HG03354 (cell line): ENCODE data around the gene C12orf75.
"Not testable (repeated sequence)": the region's sequence is repeated elsewhere in the genome, so short reads cannot be mapped to it uniquely, and the experiment has no call there.

ENCODE experiments used
- ATAC-seq: cut with Tn5 transposase; IDR thresholded peaks from one replicate; pipeline ENCODE4 v1.9.1; 2021; ENCODE audit warnings: mild to moderate bottlenecking; ENCODE audit not compliant: unreplicated experiment, poor library complexity, severe bottlenecking

Gene C12orf75

DNA sequence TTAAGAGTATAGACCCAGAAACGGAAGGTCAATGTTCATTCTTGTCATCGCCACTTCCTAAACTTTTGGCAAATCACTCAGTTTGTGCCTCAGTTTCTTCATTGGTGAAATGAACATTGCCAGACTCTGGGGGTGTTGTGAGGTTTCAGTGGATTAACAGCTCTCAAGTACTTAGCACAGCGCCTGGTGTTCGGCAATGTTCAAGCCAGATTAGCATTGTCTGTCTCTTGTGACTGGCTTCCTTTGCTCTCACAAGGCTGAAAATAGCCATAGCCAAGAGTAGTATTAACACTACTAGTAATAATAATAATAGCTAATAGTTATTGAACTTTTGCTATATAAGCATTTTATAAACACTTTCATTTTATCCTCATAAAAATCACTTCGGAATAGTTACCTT lies 71.9 kb downstream of the C12orf75 start:
- ATAC-seq: no peak

DNA sequence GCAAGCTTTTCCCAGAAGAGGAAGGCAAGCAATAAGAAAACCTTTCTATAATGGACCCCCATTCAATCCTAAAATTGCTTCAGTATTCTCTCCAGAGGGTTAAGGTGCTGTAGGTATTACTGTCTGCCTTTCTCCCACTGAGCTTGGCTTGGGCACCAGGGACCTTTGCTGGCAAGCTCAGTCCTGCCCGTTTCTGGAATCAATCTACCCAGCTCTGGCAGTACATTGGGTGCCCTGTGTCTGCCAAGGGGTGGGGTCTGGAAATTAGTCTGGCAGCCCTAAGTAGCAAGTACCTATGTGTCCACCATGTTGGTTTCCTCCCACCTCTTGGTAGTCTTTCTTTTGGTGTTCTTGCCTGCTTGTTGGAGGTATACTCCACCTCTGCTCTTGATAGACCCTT lies 72.6 kb downstream of the C12orf75 start:
- no peak for ATAC-seq

DNA sequence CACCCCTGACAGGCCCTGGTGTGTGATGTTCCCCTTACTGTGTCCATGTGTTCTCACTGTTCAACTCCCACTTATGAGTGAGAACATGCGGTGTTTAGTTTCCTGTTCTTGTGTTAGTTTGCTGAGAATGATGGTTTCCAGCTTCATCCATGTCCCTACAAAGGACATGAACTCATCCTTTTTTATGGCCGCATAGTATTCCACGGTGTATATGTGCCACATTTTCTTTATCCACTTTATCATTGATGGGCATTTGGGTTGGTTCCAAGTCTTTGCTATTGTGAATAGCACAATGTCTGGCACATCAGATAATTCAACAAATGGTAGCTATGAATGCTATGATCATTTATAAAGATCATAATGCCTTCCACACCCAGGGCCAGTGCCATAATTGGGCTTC lies 73.6 kb downstream of the C12orf75 start:
- not testable (repeated sequence) for ATAC-seq

DNA sequence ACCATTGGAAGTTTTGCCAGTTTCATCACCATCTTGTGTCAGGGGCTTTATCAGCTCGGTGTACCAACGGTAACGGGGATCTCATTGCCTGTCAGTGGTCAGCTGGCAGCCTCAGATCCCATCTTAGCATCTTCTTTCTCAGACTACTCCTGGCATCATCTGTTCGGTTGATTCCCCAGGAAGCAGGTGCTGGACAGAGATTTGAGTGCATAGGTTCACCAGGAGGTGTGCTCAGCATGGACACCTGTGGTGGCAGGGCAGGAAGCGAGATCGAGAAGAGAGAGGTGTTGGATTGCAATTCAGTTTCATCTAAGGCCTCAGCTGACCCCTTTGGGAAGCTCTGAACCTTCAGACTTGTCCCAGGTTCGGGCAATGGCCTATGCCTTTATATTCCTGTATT lies 76.0 kb downstream of the C12orf75 start:
- no peak for ATAC-seq

DNA sequence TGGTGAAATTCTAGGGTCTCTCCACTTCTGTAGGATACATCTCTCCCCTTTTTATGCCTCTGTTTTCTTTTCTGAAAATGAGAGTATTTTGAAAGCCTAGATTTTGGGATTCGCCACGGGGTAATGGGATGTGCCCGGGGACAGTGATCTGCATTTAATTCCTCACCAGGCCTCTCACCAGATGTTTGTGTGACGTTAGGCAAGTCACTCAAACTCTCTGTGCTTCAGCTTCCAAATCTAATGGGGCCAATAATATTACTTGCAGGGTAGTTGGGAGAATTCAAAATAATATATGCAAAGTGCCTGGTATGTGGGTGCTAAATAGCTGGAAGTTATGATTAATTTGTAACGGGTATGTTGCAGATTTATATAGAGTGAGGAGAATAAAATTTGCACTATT lies 78.8 kb downstream of the C12orf75 start:
- no peak for ATAC-seq

DNA sequence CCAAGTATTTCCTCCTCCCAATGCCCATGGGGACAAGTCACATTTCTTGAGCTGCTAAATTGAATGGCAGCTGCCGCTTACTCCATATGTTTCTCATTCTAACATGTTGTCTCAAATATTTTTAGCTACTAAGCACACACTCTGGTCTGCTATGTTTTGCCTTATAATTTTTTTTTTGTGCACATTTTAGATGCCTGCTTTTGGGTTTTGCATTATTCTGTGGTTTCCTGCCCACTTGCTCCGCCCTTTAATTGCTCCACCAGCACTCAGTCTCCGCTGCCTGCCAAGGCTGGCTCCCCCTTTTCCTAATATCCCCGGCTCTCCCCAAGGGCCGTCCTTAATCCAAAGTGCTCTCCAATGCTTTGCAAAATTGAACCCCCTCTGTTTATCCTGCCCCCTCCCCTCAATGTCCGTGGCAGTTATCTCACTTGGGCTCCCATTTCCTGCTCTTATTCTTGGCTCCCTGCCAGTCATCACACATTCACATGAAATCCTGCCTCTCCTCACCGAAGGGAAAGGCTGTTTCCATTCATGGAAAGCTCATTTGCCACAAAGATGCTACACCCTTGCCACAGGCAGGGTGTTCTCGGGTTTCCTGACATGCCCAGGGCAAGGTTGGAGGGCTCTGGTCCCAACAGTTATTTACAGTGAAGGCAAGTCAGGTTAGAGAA lies 79.4 kb downstream of the C12orf75 start:
- no peak for ATAC-seq

DNA sequence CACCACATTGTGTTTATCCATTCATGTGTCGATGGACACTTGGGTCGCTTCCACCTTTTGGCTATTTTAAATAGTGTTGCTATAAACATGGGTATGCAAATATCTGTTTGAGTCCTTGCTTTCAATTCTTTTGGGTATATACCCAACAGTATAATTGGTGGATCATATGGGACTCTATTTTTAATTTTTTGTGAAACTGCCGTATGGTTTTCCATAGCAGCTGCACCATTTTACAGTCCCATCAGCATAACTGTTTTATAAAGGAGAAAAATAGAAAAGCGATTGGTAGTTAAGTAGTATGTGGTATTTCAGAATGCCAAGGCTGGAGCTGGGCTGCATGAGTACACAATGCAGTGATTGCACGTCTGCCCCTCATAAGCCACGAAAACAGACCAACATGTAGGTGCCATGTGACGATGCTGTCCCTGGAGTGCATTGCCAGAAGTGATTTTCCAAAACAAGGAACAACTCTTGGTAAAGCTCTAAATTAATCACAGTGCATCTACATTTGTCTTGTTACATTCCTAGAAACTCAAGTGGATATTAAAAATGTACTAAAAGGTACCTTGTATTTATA lies 83.5 kb downstream of the C12orf75 start:
- no peak for ATAC-seq

DNA sequence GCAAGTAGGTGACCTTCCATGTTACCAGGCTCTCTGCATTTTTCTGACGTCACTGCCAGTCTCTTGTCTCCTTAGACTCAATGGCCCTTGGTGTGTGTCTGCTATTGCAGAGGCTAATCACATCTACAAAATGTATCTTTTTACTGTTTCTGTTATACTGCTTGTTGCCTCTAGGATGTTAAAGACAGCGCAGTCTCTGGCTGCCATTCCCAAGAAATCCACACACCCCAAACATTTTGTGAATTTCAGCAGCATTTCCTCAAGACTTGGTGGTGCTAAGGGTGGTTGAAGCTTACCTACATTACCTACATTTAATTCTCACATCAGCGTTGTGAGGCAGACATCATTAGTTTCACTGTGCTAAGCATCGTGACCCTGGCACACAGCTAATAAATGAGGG lies 87.2 kb downstream of the C12orf75 start:
- ATAC-seq: no peak

DNA sequence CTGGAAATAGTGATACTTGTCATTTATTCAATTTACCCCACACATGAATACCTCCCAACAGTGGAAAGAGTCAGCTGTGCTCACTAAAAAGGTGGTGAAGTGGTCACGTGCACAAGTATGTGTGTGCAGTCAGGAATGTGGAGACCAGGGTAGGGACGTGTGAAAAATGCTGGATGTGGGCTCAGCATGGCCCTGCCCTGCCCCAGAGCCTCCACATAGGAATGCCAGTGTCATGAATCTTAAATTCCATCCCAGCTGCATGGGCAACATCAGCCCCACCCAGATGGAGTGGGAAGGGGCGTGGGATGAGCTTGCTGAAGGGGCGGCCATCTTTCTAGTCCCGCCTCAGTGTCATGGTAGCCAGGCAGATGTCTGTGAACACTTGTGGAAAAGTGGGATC lies 87.7 kb downstream of the C12orf75 start:
- ATAC-seq: no peak

DNA sequence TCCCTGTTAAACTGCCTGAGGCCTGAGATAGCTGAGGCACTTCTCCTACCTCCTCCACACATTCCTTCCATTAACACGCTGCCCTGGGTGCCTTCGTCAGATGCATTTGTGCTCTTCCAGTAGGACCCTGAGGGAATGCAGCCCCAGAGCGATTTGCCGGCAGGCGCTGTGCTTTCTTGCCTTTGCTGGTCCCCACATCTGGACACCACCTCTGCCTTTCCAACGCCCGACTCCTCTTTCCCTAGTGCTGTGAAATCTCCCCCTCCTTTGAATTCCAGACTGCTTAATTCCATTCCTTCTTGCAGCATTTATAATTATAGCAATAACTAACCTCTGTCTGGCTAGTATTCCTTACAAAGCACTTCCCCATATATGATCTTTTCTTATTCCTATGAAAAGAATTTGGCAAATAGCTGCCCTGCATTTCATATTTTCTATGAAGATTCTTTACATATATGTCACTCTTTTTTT lies 88.4 kb downstream of the C12orf75 start:
- no peak for ATAC-seq

DNA sequence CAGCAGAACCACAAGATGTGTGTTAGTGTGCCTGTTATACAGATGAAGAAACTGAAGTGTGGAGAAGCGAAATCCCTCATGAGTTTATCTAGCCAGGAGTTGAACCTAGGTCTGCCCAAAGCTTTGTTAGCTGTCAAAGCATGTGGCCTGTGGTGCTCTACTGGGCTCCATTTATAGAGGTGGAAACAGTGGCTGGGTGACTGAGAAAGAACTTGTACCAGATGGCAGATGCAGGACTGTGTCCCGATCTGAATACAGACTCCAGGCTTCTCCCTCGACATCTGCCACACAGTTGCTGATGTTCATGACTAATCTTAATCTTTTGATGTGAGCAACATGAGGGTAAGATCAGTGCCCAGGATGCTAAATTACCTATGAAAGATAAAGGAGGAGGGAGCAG lies 89.1 kb downstream of the C12orf75 start:
- ATAC-seq: no peak

DNA sequence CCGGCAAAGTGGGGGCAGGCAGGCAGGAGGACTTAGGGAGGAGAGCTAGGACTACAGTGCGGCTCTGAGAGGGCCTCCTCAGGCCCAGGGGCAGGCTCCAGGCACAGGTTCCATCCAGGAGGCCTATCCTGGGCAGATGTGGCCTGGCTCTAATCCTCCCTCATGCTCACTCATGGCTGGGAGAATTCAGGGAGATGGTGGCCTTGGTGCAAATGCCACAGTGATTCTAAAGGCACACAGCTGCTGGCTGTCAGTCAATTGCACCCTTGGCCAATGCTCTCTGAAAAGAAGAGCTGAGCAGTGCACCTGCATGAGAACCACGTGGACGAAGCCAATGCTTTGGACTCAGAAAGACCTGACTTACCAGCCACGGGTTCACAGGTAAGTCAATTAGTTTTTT lies 89.6 kb downstream of the C12orf75 start:
- ATAC-seq: no peak

DNA sequence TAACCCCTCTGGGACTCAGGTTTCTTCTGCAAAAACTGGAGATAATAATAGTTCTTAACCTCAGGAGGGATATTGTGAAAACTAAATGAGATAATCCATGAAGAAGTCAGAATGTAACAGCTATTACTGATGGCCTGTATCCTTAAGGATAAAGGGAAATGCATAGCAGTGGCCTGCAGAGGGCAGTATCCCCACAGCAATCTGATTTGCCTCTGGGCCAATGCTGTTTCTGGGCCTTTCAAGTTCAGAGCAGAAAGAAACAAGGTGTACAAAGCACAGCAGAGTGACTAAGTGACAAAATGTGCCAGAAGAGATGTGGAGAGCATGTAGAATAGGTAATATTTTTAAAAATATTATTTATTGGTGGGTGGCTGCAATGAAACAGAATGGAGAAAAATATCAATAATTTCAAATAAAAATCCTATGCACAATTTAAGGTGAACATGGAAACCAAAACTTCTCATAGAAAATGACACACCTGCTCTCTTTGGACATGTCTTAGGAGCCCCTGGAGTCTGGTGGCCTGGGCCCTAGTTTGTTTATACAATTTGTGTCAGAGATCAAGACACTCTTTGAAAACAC lies 90.3 kb downstream of the C12orf75 start:
- ATAC-seq: peak; percentile 70
